T-cell (primary cell): Measurements from ENCODE around the gene KRTAP10-9. TPM values are rescaled to one million over a fixed set of nuclear protein-coding genes. Genes with fewer than 3 reads are reported as not detected.
A peak's percentile ranks its signal among the peaks of the same experiment; 100 is the strongest.

ENCODE experiments used
- ATAC-seq, 4 experiments: fragments of 200-7000 bp in 3 of 4; fragments of 150-1000 bp in 1 of 4; cut with Tn5 transposase; replicated peaks in 1 of 4; 1 replicate in 3 of 4; 2 replicates in 1 of 4; pipeline ENCODE4 v1.10.0; 2021; ENCODE audit warnings: moderate library complexity in 3 of 4, mild to moderate bottlenecking in 2 of 4, moderate number of reproducible peaks in 1 of 4
- CTCF ChIA-PET, 2 donors: fragments of 300-600 bp; sonication (Branson Sonifier 250); formaldehyde crosslinking; loops; one replicate each; lab custom pipeline; 2022; ENCODE audit warnings: antibody characterized with exemption in 2 of 2; lab: Charles Lee
- POLR2A ChIA-PET, 2 donors: fragments of 300-600 bp; sonication (Branson Sonifier 250); formaldehyde crosslinking; loops; one replicate each; lab custom pipeline; 2022; ENCODE audit warnings: antibody characterized with exemption in 2 of 2; lab: Charles Lee
- DNase-seq, 35 experiments: peaks; one replicate each; pipeline versions ENCODE4 v3.0.0 to v3.0.0-alpha.2; 2013 to 2023
- H3K27ac ChIP-seq: one replicate; pipeline ENCODE4 v1.5.1; 2013; ENCODE audit warnings: low read length
- H3K27me3 ChIP-seq, 2 experiments: replicated peaks in 1 of 2; 1 replicate in 1 of 2; 2 replicates in 1 of 2; pipeline versions ENCODE4 v1.6.1 to v1.7.0; 2013; ENCODE audit warnings: low read length in 1 of 2, mixed read lengths in 1 of 2; ENCODE audit not compliant: control insufficient read depth in 2 of 2, insufficient read depth in 2 of 2; ENCODE audit errors: extremely low read depth in 1 of 2
- H3K36me3 ChIP-seq, 2 donors: 1 replicate in 1 of 2; 2 replicates in 1 of 2; pipeline versions ENCODE4 v1.6.1 to v1.7.0; 2013; ENCODE audit warnings: low read length in 1 of 2; ENCODE audit not compliant: control insufficient read depth in 2 of 2, insufficient read depth in 1 of 2; ENCODE audit errors: extremely low read depth in 1 of 2
- H3K4me1 ChIP-seq, 2 experiments: 1 replicate in 1 of 2; 2 replicates in 1 of 2; pipeline versions ENCODE4 v1.6.1 to v1.7.0; 2013; ENCODE audit warnings: low read length in 2 of 2, mixed read lengths in 1 of 2; ENCODE audit not compliant: insufficient read depth in 2 of 2, control insufficient read depth in 1 of 2; ENCODE audit errors: extremely low read depth in 1 of 2
- H3K4me3 ChIP-seq, 2 donors: 1 replicate in 1 of 2; 2 replicates in 1 of 2; pipeline versions ENCODE4 v1.5.1 to v1.7.0; 2013; ENCODE audit warnings: mild to moderate bottlenecking in 2 of 2, low read length in 1 of 2, moderate library complexity in 1 of 2; ENCODE audit not compliant: control insufficient read depth in 1 of 2; ENCODE audit errors: extremely low read depth in 1 of 2
- H3K9me3 ChIP-seq: 2 replicates; pipeline ENCODE4 v1.7.0; 2013
- H3K27ac Mint-ChIP-seq, 2 donors: one replicate each; pipeline ENCODE4 v1.8.0; 2020 to 2021; ENCODE audit warnings: mild to moderate bottlenecking in 2 of 2, mixed read lengths in 2 of 2
- H3K27me3 Mint-ChIP-seq, 2 donors: one replicate each; pipeline ENCODE4 v1.8.0; 2021 to 2022; ENCODE audit warnings: mixed read lengths in 2 of 2
- H3K36me3 Mint-ChIP-seq: one replicate; pipeline ENCODE4 v1.8.0; 2021; ENCODE audit warnings: mixed read lengths
- H3K4me1 Mint-ChIP-seq, 3 donors: one replicate each; pipeline ENCODE4 v1.8.0; 2020 to 2022; ENCODE audit warnings: mixed read lengths in 3 of 3, mild to moderate bottlenecking in 1 of 3
- H3K4me3 Mint-ChIP-seq, 3 donors: one replicate each; pipeline ENCODE4 v1.8.0; 2020 to 2022; ENCODE audit warnings: mild to moderate bottlenecking in 3 of 3, mixed read lengths in 3 of 3, moderate library complexity in 3 of 3
- H3K9me3 Mint-ChIP-seq, 3 donors: one replicate each; pipeline ENCODE4 v1.8.0; 2020 to 2022; ENCODE audit warnings: mixed read lengths in 3 of 3
- WGBS: methylation state at CpG from one replicate; pipeline ENCODE4 v1.1.5; 2013; ENCODE audit warnings: missing lambda C conversion rate; ENCODE audit not compliant: insufficient coverage; 5-methylcytosine and 5-hydroxymethylcytosine counted together
- total RNA-seq, 35 experiments: library from RNA in 6 of 35; stranded (reverse) in 6 of 35; fragments of 120-200 nt in 1 of 35; gene quantifications; one replicate each; pipeline versions ENCODE4 v1.2.1 to v1.2.4 and lab custom pipeline; 2013 to 2026

KRTAP10-9 gene
- total RNA-seq, 5 donors from 2014 or later (not counting 1 experiment from before 2014, with no cell fraction given), result not detected

- DNase-seq (no peak), ATAC-seq (no peak)
- ChIA-PET POLR2A (no interaction called here), CTCF (no interaction called here)
- Mint-ChIP-seq H3K4me3 (no peak within 1 kb of the TSS), H3K36me3 (peaks cover 4% of the 10 kb centered on the region), H3K27me3 (peaks cover 2 to 3% of the 10 kb centered on the region in 2 donors), H3K9me3 (peaks cover 12 to 27% (median 16%) of the 10 kb centered on the region in 3 donors), H3K27ac (no peak within 1 kb of the TSS), H3K4me1 (peaks cover 15 to 23% (median 21%) of the 10 kb centered on the region in 3 donors)
- no peak within 1 kb of the TSS for H3K4me3 ChIP-seq
- no peaks in the 10 kb centered on the region for H3K9me3 ChIP-seq
- H3K4me1 ChIP-seq, result peaks cover 0 to 15% of the 10 kb centered on the region in 2 experiments
- peaks cover 0 to 9% of the 10 kb centered on the region in 2 experiments for H3K27me3 ChIP-seq
- 95% methylated on average over 6 of the region's 8 CpGs for WGBS
- H3K36me3 ChIP-seq, result no peaks in the 10 kb centered on the region
- no peak within 1 kb of the TSS for H3K27ac ChIP-seq
These were observed 14.8 kb upstream of the KRTAP10-9 start, which contains the start of gene KRTAP10-8 for GRCh38 chr21:44612029-44612486. TSS of gene KRTAP10-8 (plus strand) at chr21:44612079. CDS start at chr21:44612101, 22 bp downstream.

GRCh38 chr21:44612669-44613229, 14.1 kb upstream of the KRTAP10-9 start:
- H3K27me3 Mint-ChIP-seq, result peaks cover 1 to 2% of the 10 kb centered on the region in 2 donors
- peak overlapping the region in 1 of 2 donors; percentile 52 for H3K27ac Mint-ChIP-seq
- peaks cover 4 to 22% of the 10 kb centered on the region in 2 experiments for H3K4me1 ChIP-seq
- H3K36me3 Mint-ChIP-seq, result peaks cover 4% of the 10 kb centered on the region
- H3K36me3 ChIP-seq, result no peaks in the 10 kb centered on the region
- DNase-seq, result no peak
- peaks cover 0 to 9% of the 10 kb centered on the region in 2 experiments for H3K27me3 ChIP-seq
- no peak overlapping the region for H3K4me3 Mint-ChIP-seq
- peaks cover 12 to 27% (median 16%) of the 10 kb centered on the region in 3 donors for H3K9me3 Mint-ChIP-seq
- peaks cover 22 to 30% (median 28%) of the 10 kb centered on the region in 3 donors for H3K4me1 Mint-ChIP-seq
- no peaks in the 10 kb centered on the region for H3K9me3 ChIP-seq
- no peak overlapping the region for H3K4me3 ChIP-seq
- ChIA-PET POLR2A (no interaction called here), CTCF (no interaction called here)
- WGBS, result 83% methylated on average over 12 of the region's 13 CpGs
- H3K27ac ChIP-seq, result no peak overlapping the region
- no peak for ATAC-seq

GRCh38 chr21:44613386-44614155, 13.3 kb upstream of the KRTAP10-9 start:
- ATAC-seq (no peak), DNase-seq (no peak)
- peaks cover 4% of the 10 kb centered on the region for H3K36me3 Mint-ChIP-seq
- H3K27ac Mint-ChIP-seq, result no peak overlapping the region
- Histone ChIP-seq H3K36me3 (no peaks in the 10 kb centered on the region), H3K27ac (no peak overlapping the region), H3K27me3 (peaks cover 0 to 9% of the 10 kb centered on the region in 2 experiments), H3K9me3 (no peaks in the 10 kb centered on the region), H3K4me1 (peaks cover 11 to 31% of the 10 kb centered on the region in 2 experiments), H3K4me3 (no peak overlapping the region)
- H3K4me1 Mint-ChIP-seq, result peaks cover 30 to 38% (median 36%) of the 10 kb centered on the region in 3 donors
- WGBS, result 93% methylated on average over 25 of the region's 26 CpGs
- no peaks in the 10 kb centered on the region for H3K27me3 Mint-ChIP-seq
- POLR2A ChIA-PET, result no interaction called here
- H3K9me3 Mint-ChIP-seq, result peaks cover 12 to 27% (median 16%) of the 10 kb centered on the region in 3 donors
- CTCF ChIA-PET, result no interaction called here
- no peak overlapping the region for H3K4me3 Mint-ChIP-seq

GRCh38 chr21:44614161-44614631, 12.7 kb upstream of the KRTAP10-9 start:
- DNase-seq (no peak), ATAC-seq (no peak)
- peaks cover 15 to 37% of the 10 kb centered on the region in 2 experiments for H3K4me1 ChIP-seq
- Mint-ChIP-seq H3K4me3 (no peak overlapping the region), H3K36me3 (peaks cover 7% of the 10 kb centered on the region), H3K27me3 (no peaks in the 10 kb centered on the region), H3K9me3 (peaks cover 10 to 25% (median 14%) of the 10 kb centered on the region in 3 donors), H3K27ac (no peak overlapping the region), H3K4me1 (peaks cover 36 to 44% (median 42%) of the 10 kb centered on the region in 3 donors)
- WGBS, result 85% methylated on average over 14 of the region's 20 CpGs
- H3K27me3 ChIP-seq, result peaks cover 0 to 9% of the 10 kb centered on the region in 2 experiments
- no peak overlapping the region for H3K27ac ChIP-seq
- no peaks in the 10 kb centered on the region for H3K36me3 ChIP-seq
- POLR2A ChIA-PET, result no interaction called here
- CTCF ChIA-PET, result no interaction called here
- no peaks in the 10 kb centered on the region for H3K9me3 ChIP-seq
- no peak overlapping the region for H3K4me3 ChIP-seq

GRCh38 chr21:44614961-44615391, 11.9 kb upstream of the KRTAP10-9 start:
- H3K4me3 Mint-ChIP-seq, result no peak overlapping the region
- CTCF ChIA-PET, result no interaction called here
- H3K9me3 ChIP-seq, result peaks cover 5% of the 10 kb centered on the region

GRCh38 chr21:44615466-44615865, 11.4 kb upstream of the KRTAP10-9 start:
- Histone ChIP-seq H3K4me3 (no peak overlapping the region), H3K9me3 (peaks cover 6% of the 10 kb centered on the region), H3K27ac (no peak overlapping the region), H3K4me1 (peaks cover 17 to 43% of the 10 kb centered on the region in 2 experiments), H3K27me3 (peaks cover 0 to 9% of the 10 kb centered on the region in 2 experiments), H3K36me3 (no peaks in the 10 kb centered on the region)
- peak overlapping the region in 1 of 3 donors; percentile 46 for H3K4me3 Mint-ChIP-seq
- ChIA-PET POLR2A (no interaction called here), CTCF (no interaction called here)
- H3K36me3 Mint-ChIP-seq, result peaks cover 14% of the 10 kb centered on the region
- DNase-seq (no peak), ATAC-seq (no peak)
- no peaks in the 10 kb centered on the region for H3K27me3 Mint-ChIP-seq
- H3K4me1 Mint-ChIP-seq, result peaks cover 46 to 57% (median 53%) of the 10 kb centered on the region in 3 donors
- 98% methylated on average over 3 of the region's 8 CpGs for WGBS
- peaks cover 14 to 25% (median 14%) of the 10 kb centered on the region in 3 donors for H3K9me3 Mint-ChIP-seq
- peak overlapping the region in 1 of 2 donors; percentile 71 for H3K27ac Mint-ChIP-seq

More at GRCh38 chr21:44614961-44615391, 11.9 kb upstream of the KRTAP10-9 start:
- no peaks in the 10 kb centered on the region for H3K27me3 Mint-ChIP-seq
- WGBS, result 94% methylated on average over 10 of the region's 28 CpGs
- no peak overlapping the region for H3K27ac Mint-ChIP-seq
- Histone ChIP-seq H3K27ac (no peak overlapping the region), H3K4me1 (peaks cover 17 to 42% of the 10 kb centered on the region in 2 experiments), H3K27me3 (peaks cover 0 to 9% of the 10 kb centered on the region in 2 experiments), H3K36me3 (no peaks in the 10 kb centered on the region), H3K4me3 (no peak overlapping the region)
- H3K4me1 Mint-ChIP-seq, result peaks cover 44 to 52% (median 50%) of the 10 kb centered on the region in 3 donors
- DNase-seq (no peak), ATAC-seq (no peak)
- POLR2A ChIA-PET, result no interaction called here
- H3K9me3 Mint-ChIP-seq, result peaks cover 11 to 25% (median 12%) of the 10 kb centered on the region in 3 donors
- H3K36me3 Mint-ChIP-seq, result peaks cover 11% of the 10 kb centered on the region
